ENCODE results near the gene NFIX. TPM values are rescaled to one million over a fixed set of nuclear protein-coding genes. Genes with fewer than 3 reads are reported as not detected.
A peak's percentile ranks its signal among the peaks of the same experiment; 100 is the strongest.

Gene NFIX
- total and polyA plus RNA-seq, 2 experiments from 2014 or later: 0.06 to 0.14 TPM

DNA sequence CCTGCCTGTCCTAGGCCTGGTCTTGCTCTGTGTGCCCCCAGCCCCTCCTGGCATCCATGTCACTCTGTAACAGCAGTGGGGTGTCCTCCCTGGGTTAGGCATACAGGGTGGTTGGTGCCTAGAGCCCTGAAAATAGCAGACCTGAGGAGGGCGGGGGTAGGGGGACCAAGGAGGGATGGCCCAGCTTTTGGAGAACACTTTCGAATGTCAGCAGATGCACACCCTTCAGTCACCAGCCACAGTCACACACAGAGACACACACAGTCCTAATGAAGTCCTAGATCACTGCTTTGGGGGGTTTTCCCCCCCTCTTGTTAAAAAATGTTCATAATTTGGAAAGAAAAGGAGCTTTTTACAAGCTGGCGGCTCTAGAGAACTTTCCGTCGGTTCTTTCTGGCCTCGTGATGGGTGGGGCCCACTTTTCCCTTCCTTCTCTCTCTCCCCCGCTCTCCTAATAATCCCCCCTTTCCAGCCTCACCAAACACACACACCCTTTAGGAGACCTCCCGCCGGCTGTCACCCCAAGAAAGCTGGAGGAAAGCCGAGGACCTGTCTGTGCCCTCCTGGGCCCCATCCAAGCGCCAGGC is 59.4 kb downstream of the NFIX start:
- peak overlapping the region; percentile 49 for H3K4me3 Mint-ChIP-seq
- H3K27me3 Mint-ChIP-seq (ENCODE audit: insufficient read depth, low read depth, poor library complexity): peaks cover 97% of the 10 kb centered on the region
- peaks cover 55% of the 10 kb centered on the region for H3K4me1 Mint-ChIP-seq
- Histone ChIP-seq H3K79me2 (replicated peaks; ENCODE audit: insufficient read depth) (no peaks in the 10 kb centered on the region), H4K20me1 (replicated peaks; ENCODE audit: insufficient read depth) (peaks cover 4% of the 10 kb centered on the region; the same call in 1 of the 2 replicates), H3K27me3 (ENCODE audit: insufficient read depth) (peaks cover 100% of the 10 kb centered on the region), H3K4me2 (peak overlapping the region; percentile 94), H2AFZ (no peak overlapping the region), H3K4me3 (peak overlapping the region; percentile 61; the same call in 1 of the 2 replicates), H3K9me2 (ENCODE audit: insufficient read depth) (no peaks in the 10 kb centered on the region), H3K4me1 (ENCODE audit: insufficient read depth) (peaks cover 69% of the 10 kb centered on the region), H3K36me3 (ENCODE audit: insufficient read depth) (no peaks in the 10 kb centered on the region), H3F3A (replicated peaks; ENCODE audit: low read depth) (peaks cover 8% of the 10 kb centered on the region; the same call in 1 of the 2 replicates), H3K27ac (ENCODE audit: low read depth) (no peak overlapping the region)
- no peak for ATAC-seq
- no peak overlapping the region for H3K27ac Mint-ChIP-seq
- TF ChIP-seq EZH2 (IDR thresholded peaks at IDR 0.05; ENCODE audit: low read depth, unreplicated experiment): peak; percentile 54
- no peak for TF ChIP-seq REST (IDR thresholded peaks at IDR 0.05; ENCODE audit: unreplicated experiment)
- H3K36me3 Mint-ChIP-seq (ENCODE audit: low read depth): no peaks in the 10 kb centered on the region
- peaks cover 6% of the 10 kb centered on the region; the same call in 2 of the 3 replicates for H3K9me3 Mint-ChIP-seq
- no peak for DNase-seq (ENCODE audit: low spot score)

GRCh38 chr19:13055213-13056051 is 60.2 kb downstream of the NFIX start:
- peaks cover 55% of the 10 kb centered on the region for H3K4me1 Mint-ChIP-seq
- ATAC-seq (peak; percentile 29), DNase-seq (ENCODE audit: low spot score) (peak; percentile 68)
- Histone ChIP-seq H3K4me1 (ENCODE audit: insufficient read depth) (peaks cover 76% of the 10 kb centered on the region), H3K27me3 (ENCODE audit: insufficient read depth) (peaks cover 100% of the 10 kb centered on the region), H3F3A (replicated peaks; ENCODE audit: low read depth) (peaks cover 8% of the 10 kb centered on the region; the same call in 1 of the 2 replicates), H3K79me2 (replicated peaks; ENCODE audit: insufficient read depth) (no peaks in the 10 kb centered on the region), H3K36me3 (ENCODE audit: insufficient read depth) (no peaks in the 10 kb centered on the region), H2AFZ (peak overlapping the region; percentile 85), H3K9me2 (ENCODE audit: insufficient read depth) (no peaks in the 10 kb centered on the region), H3K27ac (ENCODE audit: low read depth) (no peak overlapping the region), H3K4me3 (peak overlapping the region; percentile 61), H4K20me1 (replicated peaks; ENCODE audit: insufficient read depth) (peaks cover 4% of the 10 kb centered on the region; the same call in 1 of the 2 replicates), H3K4me2 (peak overlapping the region; percentile 94)
- H3K27ac Mint-ChIP-seq: no peak overlapping the region
- no peaks in the 10 kb centered on the region for H3K36me3 Mint-ChIP-seq (ENCODE audit: low read depth)
- peak overlapping the region; percentile 65 for H3K4me3 Mint-ChIP-seq
- H3K9me3 Mint-ChIP-seq: peaks cover 6% of the 10 kb centered on the region; the same call in 2 of the 3 replicates
- peak; percentile 3 for TF ChIP-seq EZH2 (IDR thresholded peaks at IDR 0.05; ENCODE audit: low read depth, unreplicated experiment)
- peak in 1 of 2 experiments; percentile 19; a peak in 1 of 4 replicates for TF ChIP-seq CTCF (conservative IDR thresholded peaks at IDR 0.05; ENCODE audit: low read depth in 2 of 2)
- TF ChIP-seq, protein P1, sequence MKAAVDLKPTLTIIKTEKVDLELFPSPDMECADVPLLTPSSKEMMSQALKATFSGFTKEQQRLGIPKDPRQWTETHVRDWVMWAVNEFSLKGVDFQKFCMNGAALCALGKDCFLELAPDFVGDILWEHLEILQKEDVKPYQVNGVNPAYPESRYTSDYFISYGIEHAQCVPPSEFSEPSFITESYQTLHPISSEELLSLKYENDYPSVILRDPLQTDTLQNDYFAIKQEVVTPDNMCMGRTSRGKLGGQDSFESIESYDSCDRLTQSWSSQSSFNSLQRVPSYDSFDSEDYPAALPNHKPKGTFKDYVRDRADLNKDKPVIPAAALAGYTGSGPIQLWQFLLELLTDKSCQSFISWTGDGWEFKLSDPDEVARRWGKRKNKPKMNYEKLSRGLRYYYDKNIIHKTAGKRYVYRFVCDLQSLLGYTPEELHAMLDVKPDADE (IDR thresholded peaks at IDR 0.05): no peak
- H3K27me3 Mint-ChIP-seq (ENCODE audit: insufficient read depth, low read depth, poor library complexity): peaks cover 97% of the 10 kb centered on the region

All from GM23338 (cell line).